GM19035 (cell line): ENCODE data around the gene PDE4D.
"Not testable (repeated sequence)": the region's sequence is repeated elsewhere in the genome, so short reads cannot be mapped to it uniquely, and the experiment has no call there.

Experiments used
- ATAC-seq: cut with Tn5 transposase; IDR thresholded peaks from one replicate; pipeline ENCODE4 v1.9.1; 2021; ENCODE audit not compliant: unreplicated experiment

Gene PDE4D

GRCh38 chr5:59800347-59800893 lies 93.1 kb downstream of the PDE4D start:
- no peak for ATAC-seq

- ATAC-seq: peak; percentile 57
Measured at GRCh38 chr5:59799668-59800346, 93.7 kb downstream of the PDE4D start.

- peak; percentile 72 for ATAC-seq
Measured at GRCh38 chr5:59798862-59799667, 94.5 kb downstream of the PDE4D start.

- ATAC-seq: no peak
Measured at GRCh38 chr5:59795141-59795540, 98.4 kb downstream of the PDE4D start.

- ATAC-seq: no peak
Measured at GRCh38 chr5:59792983-59793585, 100.4 kb downstream of the PDE4D start.

GRCh38 chr5:59791617-59792016 lies 101.9 kb downstream of the PDE4D start:
- ATAC-seq: no peak

GRCh38 chr5:59790776-59791475 lies 102.6 kb downstream of the PDE4D start:
- peak; percentile 34 for ATAC-seq

GRCh38 chr5:59790376-59790775 lies 103.2 kb downstream of the PDE4D start:
- ATAC-seq: peak; percentile 94

GRCh38 chr5:59789894-59790293 lies 103.6 kb downstream of the PDE4D start:
- ATAC-seq: no peak

GRCh38 chr5:59789197-59789596 lies 104.3 kb downstream of the PDE4D start:
- ATAC-seq: no peak

GRCh38 chr5:59786334-59786805 lies 107.2 kb downstream of the PDE4D start:
- ATAC-seq: no peak

GRCh38 chr5:59785676-59786333 lies 107.7 kb downstream of the PDE4D start:
- no peak for ATAC-seq

- not testable (repeated sequence) for ATAC-seq
Measured at GRCh38 chr5:59784708-59785107, 108.8 kb downstream of the PDE4D start.

GRCh38 chr5:59783264-59783663 lies 110.3 kb downstream of the PDE4D start:
- no peak for ATAC-seq

- no peak for ATAC-seq
Measured at GRCh38 chr5:59782856-59783255, 110.7 kb downstream of the PDE4D start.

- ATAC-seq: no peak
Measured at GRCh38 chr5:59779453-59779852, 114.1 kb downstream of the PDE4D start.

- ATAC-seq: no peak
Measured at GRCh38 chr5:59777028-59777427, 116.5 kb downstream of the PDE4D start.

GRCh38 chr5:59773294-59773693 lies 120.2 kb downstream of the PDE4D start:
- no peak for ATAC-seq

GRCh38 chr5:59772757-59773156 lies 120.8 kb downstream of the PDE4D start:
- no peak for ATAC-seq

GRCh38 chr5:59772206-59772605 lies 121.3 kb downstream of the PDE4D start:
- ATAC-seq: no peak
